Uterus (tissue), 4 donors: Measurements from ENCODE around the gene DNAJC5G. TPM values are rescaled to one million over a fixed set of nuclear protein-coding genes. Genes with fewer than 3 reads are reported as not detected.
"Not testable (repeated sequence)": the region's sequence is repeated elsewhere in the genome, so short reads cannot be mapped to it uniquely, and the experiment has no call there.

ENCODE experiments used
- DNase-seq, 2 donors: peaks; one replicate each; pipeline ENCODE4 v3.0.0-alpha.2; 2019 to 2020
- H3K27ac ChIP-seq, 2 donors: fragments of 200-600 bp; sonication (generic); 1 replicate in 1 of 2; 2 replicates in 1 of 2; pipeline ENCODE4 v1.5.1; 2016 to 2018
- H3K27me3 ChIP-seq, 2 donors: fragments of 200-600 bp; sonication (generic); one replicate each; pipeline ENCODE4 v1.5.1; 2018 to 2019; ENCODE audit warnings: control low read depth in 1 of 2
- H3K36me3 ChIP-seq, 2 donors: fragments of 200-600 bp; sonication (generic); one replicate each; pipeline ENCODE4 v1.5.1; 2019; ENCODE audit warnings: control low read depth in 1 of 2
- H3K4me1 ChIP-seq, 2 donors: fragments of 200-600 bp; sonication (generic); one replicate each; pipeline ENCODE4 v1.5.1; 2018 to 2019; ENCODE audit warnings: control low read depth in 1 of 2
- H3K4me3 ChIP-seq, 2 donors: fragments of 200-600 bp; sonication (generic); 1 replicate in 1 of 2; 2 replicates in 1 of 2; pipeline ENCODE4 v1.5.1; 2018 to 2019; ENCODE audit warnings: mild to moderate bottlenecking in 1 of 2
- H3K9me3 ChIP-seq, 2 donors: fragments of 200-600 bp; sonication (generic); one replicate each; pipeline ENCODE4 v1.5.1; 2019; ENCODE audit warnings: control low read depth in 1 of 2
- POLR2A ChIP-seq, 2 donors: fragments of 450-650 bp; IDR thresholded peaks; one replicate each; pipeline ENCODE4 v1.6.1; 2016; ENCODE audit warnings: antibody characterized with exemption in 2 of 2, mild to moderate bottlenecking in 1 of 2, moderate library complexity in 1 of 2
- intact Hi-C: fragments of 100-400 bp; cut with DNase I; formaldehyde crosslinking; loops from one replicate; pipeline ENCODE4 v1.15.1; 2023; ENCODE audit warnings: low total_unique reads
- total RNA-seq, 4 donors: library from RNA; depleted of rRNA in 3 of 4; stranded (reverse); fragments of >200 nt in 3 of 4; gene quantifications; one replicate each; pipeline versions ENCODE4 v1.1.0 to v1.2.4, GENCODE V29; 2014 to 2023
- TF ChIP-seq, protein P1 (sequence below), 4 experiments: fragments of 200-600 bp in 2 of 4; fragments of 450-650 bp in 2 of 4; sonication (generic) in 2 of 4; IDR thresholded peaks; one replicate each; pipeline ENCODE4 v1.5.1; 2016 to 2019; ENCODE audit warnings: antibody characterized with exemption in 4 of 4, mild to moderate bottlenecking in 2 of 4, moderate library complexity in 1 of 4
- donor health status: DM: yes; HTN: yes; CAD: no.

The DNAJC5G gene
- total RNA-seq, 4 donors from 2014 or later: 0.77 to 3.9 (median 1.5) TPM; not detected in 1

DNA sequence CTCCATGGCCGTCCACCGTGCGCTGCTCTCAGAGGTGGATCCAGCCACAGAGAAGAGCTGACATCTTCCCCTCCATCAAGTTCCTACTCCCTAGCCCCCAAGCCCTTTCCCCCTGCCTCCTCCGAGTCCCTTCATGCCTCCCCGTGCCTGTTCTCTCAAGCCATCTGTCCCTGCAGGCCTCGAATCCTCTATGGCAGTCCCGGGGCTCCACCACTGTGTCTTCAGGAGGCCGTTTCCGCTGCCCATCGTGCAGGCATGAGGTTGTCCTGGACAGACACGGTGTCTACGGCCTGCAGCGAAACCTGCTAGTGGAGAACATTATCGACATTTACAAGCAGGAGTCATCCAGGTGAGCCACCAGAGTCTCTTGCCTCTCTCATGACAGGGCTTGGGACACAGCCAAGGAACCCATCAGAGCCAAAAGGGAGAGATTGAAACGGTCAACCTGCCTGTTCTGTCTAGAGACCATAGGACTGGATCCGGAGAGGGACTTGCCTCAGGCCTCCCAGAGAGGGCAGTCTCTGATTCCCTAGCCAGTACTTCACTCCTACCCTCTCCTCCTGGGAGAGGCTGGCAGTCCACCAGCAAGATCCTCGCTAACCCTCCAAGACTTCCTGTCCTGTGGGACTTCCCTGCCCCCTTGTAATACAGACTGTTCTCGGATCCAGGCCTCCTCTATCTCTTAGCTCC, 23.3 kb downstream of the DNAJC5G start:
- H3K4me3 ChIP-seq: no peak overlapping the region
- H3K4me1 ChIP-seq: no peaks in the 10 kb centered on the region
- intact Hi-C loops: no loop called here
- DNase-seq: no peak
- H3K36me3 ChIP-seq: no peaks in the 10 kb centered on the region
- H3K9me3 ChIP-seq: no peaks in the 10 kb centered on the region
- H3K27ac ChIP-seq: no peak overlapping the region
- no peak for TF ChIP-seq POLR2A (IDR thresholded peaks at IDR 0.05)
- TF ChIP-seq, protein P1, sequence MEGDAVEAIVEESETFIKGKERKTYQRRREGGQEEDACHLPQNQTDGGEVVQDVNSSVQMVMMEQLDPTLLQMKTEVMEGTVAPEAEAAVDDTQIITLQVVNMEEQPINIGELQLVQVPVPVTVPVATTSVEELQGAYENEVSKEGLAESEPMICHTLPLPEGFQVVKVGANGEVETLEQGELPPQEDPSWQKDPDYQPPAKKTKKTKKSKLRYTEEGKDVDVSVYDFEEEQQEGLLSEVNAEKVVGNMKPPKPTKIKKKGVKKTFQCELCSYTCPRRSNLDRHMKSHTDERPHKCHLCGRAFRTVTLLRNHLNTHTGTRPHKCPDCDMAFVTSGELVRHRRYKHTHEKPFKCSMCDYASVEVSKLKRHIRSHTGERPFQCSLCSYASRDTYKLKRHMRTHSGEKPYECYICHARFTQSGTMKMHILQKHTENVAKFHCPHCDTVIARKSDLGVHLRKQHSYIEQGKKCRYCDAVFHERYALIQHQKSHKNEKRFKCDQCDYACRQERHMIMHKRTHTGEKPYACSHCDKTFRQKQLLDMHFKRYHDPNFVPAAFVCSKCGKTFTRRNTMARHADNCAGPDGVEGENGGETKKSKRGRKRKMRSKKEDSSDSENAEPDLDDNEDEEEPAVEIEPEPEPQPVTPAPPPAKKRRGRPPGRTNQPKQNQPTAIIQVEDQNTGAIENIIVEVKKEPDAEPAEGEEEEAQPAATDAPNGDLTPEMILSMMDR (IDR thresholded peaks at IDR 0.05): no peak
- no peaks in the 10 kb centered on the region for H3K27me3 ChIP-seq

GRCh38 chr2:27300606-27301005, 25.4 kb downstream of the DNAJC5G start:
- H3K27me3 ChIP-seq, H3K36me3 ChIP-seq, H3K4me1 ChIP-seq, H3K27ac ChIP-seq, intact Hi-C loops, H3K9me3 ChIP-seq, DNase-seq, H3K4me3 ChIP-seq: not testable (repeated sequence)

DNA sequence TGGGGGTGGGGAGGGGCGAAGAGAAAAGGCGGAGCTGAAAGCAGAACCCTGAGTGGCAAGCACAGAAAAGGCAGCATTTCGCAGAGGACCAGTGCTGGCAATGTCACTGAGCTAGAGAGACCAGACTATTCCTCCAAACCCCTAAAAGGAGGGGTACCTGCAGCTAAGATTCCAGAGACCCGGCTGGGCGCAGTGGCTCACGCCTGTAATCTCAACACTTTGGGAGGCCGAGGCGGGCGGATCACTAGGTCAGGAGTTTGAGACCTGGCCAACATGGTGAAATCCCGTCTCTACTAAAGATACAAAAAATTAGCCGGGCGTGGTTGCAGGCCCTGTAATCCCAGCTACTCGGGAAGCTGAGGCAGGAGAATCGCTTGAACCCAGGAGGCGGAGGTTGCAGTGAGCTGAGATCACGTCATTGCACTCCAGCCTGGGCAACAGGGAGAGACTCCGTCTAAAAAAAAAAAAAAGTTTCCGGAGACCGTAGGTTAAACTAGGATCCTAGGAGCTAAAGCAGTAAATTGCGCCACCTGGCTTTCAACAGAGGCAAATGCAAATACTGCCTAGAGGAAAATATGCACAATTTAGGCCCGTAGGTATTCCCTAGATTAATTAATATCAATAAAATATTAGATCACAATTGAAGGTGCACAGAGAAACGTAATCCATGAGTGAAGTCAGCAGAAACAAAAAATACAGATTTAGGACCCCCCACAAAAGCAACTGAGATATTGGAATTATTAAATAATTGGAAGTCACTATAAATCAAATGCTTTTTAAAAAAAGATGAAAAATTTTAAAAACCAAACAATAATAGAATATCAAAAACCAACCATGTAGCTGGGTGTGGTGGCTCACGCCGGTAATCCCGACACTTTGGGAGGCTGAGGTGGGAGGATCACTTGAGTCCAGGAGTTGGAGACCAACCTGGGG, 28.1 kb downstream of the DNAJC5G start:
- Histone ChIP-seq H3K27ac (peak overlapping the region in 1 of 2 donors; percentile 3), H3K27me3 (peaks cover 22% of the 10 kb centered on the region in 2 donors), H3K4me3 (peak overlapping the region; percentile 7 to 15), H3K36me3 (no peaks in the 10 kb centered on the region), H3K9me3 (no peaks in the 10 kb centered on the region), H3K4me1 (peaks cover 0 to 16% of the 10 kb centered on the region in 2 donors)
- DNase-seq: peak; percentile 40 to 51
- no peak for TF ChIP-seq POLR2A (IDR thresholded peaks at IDR 0.05)
- TF ChIP-seq, protein P1 (IDR thresholded peaks at IDR 0.05): peak; percentile 78 to 91 (median 83)
- intact Hi-C loops: no loop called here

DNA sequence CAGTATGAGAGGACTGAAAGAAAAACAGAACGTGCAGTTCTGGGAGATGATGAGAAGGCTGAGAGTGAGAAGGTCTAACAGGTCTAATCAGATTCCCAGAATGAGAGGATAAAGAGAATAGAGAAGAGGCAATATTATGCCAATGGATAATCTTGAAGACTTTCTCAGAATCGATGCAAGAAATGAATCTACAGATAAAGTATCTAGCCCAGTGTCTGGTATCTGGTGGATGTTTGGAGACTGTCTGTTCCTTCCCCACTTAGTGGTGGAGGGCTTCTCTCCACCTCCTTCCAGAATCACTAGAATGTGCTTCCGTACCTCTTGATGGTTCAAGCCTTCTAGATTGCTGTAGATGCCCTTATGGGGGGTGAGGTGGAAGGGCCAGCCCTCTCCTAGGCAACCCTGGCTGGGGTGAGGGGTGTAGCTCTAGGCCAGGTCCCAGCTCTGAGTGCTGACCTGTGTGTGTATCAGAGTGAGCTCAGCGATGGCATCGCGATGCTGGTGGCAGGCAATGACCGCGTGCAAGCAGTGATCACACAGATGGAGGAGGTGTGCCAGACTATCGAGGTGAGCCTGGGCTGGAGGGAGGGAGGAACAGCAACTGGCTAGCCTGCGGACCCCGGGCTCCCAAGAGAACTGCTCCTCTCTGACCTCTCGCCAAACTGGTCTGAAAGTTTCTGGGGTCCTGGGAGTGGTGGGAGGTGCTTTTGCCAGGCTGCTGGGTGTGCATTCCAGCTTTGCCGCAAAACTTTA, 29.4 kb downstream of the DNAJC5G start:
- Histone ChIP-seq H3K9me3 (no peaks in the 10 kb centered on the region), H3K27ac (no peak overlapping the region), H3K4me3 (no peak overlapping the region), H3K27me3 (peaks cover 22 to 27% of the 10 kb centered on the region in 2 donors), H3K36me3 (no peaks in the 10 kb centered on the region), H3K4me1 (peaks cover 0 to 16% of the 10 kb centered on the region in 2 donors)
- no peak for TF ChIP-seq POLR2A (IDR thresholded peaks at IDR 0.05)
- TF ChIP-seq, protein P1 (IDR thresholded peaks at IDR 0.05): no peak
- DNase-seq: no peak
- intact Hi-C loops: no loop called here

GRCh38 chr2:27305516-27305915, 30.3 kb downstream of the DNAJC5G start:
- H3K9me3 ChIP-seq: no peaks in the 10 kb centered on the region
- no peak for TF ChIP-seq POLR2A (IDR thresholded peaks at IDR 0.05)
- TF ChIP-seq, protein P1 (IDR thresholded peaks at IDR 0.05): no peak
- no peak for DNase-seq
- no peak overlapping the region for H3K4me3 ChIP-seq
- no peaks in the 10 kb centered on the region for H3K36me3 ChIP-seq
- intact Hi-C loops: no loop called here
- no peak overlapping the region for H3K27ac ChIP-seq
- peaks cover 0 to 16% of the 10 kb centered on the region in 2 donors for H3K4me1 ChIP-seq
- H3K27me3 ChIP-seq: peaks cover 22 to 27% of the 10 kb centered on the region in 2 donors
